Upper lobe of left lung (tissue), 4 donors: Measurements from ENCODE around the gene ABCD3.
"Not testable (repeated sequence)": the region's sequence is repeated elsewhere in the genome, so short reads cannot be mapped to it uniquely, and the experiment has no call there.

Experiments
- POLR2A ChIP-seq, 4 donors: fragments of 450-650 bp; IDR thresholded peaks; one replicate each; pipeline ENCODE4 v1.5.1; 2016 to 2017; ENCODE audit warnings: antibody characterized with exemption in 4 of 4, mild to moderate bottlenecking in 2 of 4
- POLR2AphosphoS5 ChIP-seq, 2 donors: sonication (generic); formaldehyde crosslinking; IDR thresholded peaks; one replicate each; pipeline ENCODE4 v1.5.1; 2017; ENCODE audit warnings: antibody characterized with exemption in 2 of 2
- TF ChIP-seq, protein P1 (sequence below), 6 experiments: fragments of 450-650 bp in 4 of 6; fragments of 200-600 bp in 2 of 6; sonication (generic) in 2 of 6; IDR thresholded peaks; one replicate each; pipeline ENCODE4 v1.5.1; 2016 to 2019; ENCODE audit warnings: antibody characterized with exemption in 6 of 6

DNA sequence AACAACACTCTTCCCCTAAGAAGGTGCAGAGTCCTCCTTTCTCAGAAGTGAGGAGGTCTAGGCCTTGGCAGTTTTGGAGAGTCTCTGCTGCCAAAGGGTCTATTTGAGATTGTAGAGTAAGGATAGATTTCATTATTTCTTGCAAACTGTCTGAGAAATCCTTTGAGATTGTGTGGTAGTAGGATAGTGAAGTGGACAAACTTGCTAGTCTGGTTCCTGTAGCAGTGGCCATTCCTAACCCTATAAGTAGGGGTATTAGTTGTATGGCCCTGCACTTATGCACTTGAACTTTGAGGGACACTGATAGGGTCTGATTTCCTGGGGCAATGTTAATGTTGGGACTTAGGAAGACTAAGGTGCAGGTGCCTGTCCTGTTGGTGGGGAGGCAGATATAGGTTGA is 45.4 kb upstream of the ABCD3 start:
- TF ChIP-seq POLR2AphosphoS5, POLR2A (IDR thresholded peaks at IDR 0.05): not testable (repeated sequence)
- TF ChIP-seq, protein P1, sequence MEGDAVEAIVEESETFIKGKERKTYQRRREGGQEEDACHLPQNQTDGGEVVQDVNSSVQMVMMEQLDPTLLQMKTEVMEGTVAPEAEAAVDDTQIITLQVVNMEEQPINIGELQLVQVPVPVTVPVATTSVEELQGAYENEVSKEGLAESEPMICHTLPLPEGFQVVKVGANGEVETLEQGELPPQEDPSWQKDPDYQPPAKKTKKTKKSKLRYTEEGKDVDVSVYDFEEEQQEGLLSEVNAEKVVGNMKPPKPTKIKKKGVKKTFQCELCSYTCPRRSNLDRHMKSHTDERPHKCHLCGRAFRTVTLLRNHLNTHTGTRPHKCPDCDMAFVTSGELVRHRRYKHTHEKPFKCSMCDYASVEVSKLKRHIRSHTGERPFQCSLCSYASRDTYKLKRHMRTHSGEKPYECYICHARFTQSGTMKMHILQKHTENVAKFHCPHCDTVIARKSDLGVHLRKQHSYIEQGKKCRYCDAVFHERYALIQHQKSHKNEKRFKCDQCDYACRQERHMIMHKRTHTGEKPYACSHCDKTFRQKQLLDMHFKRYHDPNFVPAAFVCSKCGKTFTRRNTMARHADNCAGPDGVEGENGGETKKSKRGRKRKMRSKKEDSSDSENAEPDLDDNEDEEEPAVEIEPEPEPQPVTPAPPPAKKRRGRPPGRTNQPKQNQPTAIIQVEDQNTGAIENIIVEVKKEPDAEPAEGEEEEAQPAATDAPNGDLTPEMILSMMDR (IDR thresholded peaks at IDR 0.05): not testable (repeated sequence)
